CD4-positive, alpha-beta T cell treated with Interleukin-1 beta for 1 hour (primary cell): ENCODE data around the gene ZBTB9.

Experiments
- DNase-seq, 2 donors: peaks; one replicate each; pipeline ENCODE4 v3.0.0-alpha.2; 2020 to 2022

ZBTB9 gene

GRCh38 chr6:33433001-33433543 lies 21.3 kb upstream of the ZBTB9 start:
- DNase-seq: no peak

- no peak for DNase-seq
Measured at GRCh38 chr6:33433544-33434191, 20.7 kb upstream of the ZBTB9 start.

- DNase-seq: no peak
Measured at GRCh38 chr6:33434961-33435360, 19.4 kb upstream of the ZBTB9 start.

DNA sequence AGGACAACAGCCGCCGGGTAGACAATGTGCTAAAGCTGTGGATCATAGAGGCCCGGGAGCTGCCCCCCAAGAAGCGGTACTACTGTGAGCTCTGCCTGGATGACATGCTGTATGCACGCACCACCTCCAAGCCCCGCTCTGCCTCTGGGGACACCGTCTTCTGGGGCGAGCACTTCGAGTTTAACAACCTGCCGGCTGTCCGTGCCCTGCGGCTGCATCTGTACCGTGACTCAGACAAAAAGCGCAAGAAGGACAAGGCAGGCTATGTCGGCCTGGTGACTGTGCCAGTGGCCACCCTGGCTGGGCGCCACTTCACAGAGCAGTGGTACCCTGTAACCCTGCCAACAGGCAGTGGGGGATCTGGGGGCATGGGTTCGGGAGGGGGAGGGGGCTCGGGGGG lies 16.7 kb upstream of the ZBTB9 start:
- no peak for DNase-seq

DNA sequence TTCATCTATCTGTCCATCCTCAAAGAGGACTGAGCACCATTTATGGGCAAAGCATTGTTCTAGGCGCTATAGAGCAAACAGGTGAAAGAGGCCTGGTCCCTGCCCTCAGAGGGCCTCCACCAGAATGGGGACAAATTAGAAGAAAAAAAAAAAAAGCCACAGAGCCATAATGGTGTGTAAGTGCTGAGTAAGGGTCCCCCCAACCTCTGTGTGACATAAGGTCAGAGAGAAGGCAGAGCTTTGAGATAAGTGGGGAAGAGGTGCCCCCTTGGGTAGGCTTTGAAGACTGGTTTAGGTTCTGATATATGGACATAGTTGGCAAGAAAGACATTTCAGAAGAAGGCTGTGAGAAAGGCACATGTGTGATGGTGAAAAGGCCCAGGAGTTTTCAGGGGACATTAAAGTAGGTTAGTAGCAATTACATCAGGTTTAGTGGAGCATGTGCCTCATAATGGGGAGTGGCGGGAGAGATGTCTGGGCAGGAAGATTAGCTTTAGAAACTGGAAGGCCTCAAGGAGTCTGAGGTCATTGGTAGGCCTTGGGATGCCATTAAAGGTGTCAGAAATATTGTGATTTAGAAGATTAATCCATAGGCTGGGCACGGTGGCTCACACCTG lies 15.3 kb upstream of the ZBTB9 start:
- DNase-seq: no peak

DNA sequence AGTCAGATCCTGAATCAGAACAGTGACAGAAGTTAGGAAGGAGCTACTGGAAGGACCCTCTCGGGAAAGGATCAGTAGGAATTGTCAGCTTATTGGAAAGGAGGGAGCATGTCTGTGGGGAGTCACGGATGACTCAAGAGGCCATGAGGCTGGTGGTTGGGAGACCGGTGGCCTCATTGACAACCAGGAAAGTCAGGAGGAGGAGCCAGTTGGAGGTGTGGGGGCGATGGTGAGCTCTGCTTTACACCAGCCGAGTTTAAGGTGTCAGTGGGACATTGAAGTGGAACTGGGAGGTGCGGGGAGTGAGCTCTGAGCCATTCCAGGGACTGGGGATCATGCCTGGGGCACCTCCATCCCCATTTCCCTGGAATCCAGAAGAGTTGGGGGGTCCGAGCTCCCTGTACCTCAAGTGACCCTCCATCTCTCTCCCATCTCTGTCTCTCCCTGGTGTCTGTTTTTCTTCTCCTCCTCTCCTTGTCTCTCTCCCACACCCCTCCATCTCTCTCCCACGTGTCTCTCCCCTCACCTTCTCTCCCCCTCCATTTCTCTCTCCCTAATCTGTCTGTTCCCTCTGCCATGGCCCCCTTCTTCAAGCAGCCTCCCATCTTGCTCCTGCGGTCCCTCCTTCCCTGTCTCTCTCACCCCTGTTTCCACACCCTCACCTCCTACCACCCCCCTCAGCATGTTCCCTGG lies 14.3 kb upstream of the ZBTB9 start:
- no peak for DNase-seq

DNA sequence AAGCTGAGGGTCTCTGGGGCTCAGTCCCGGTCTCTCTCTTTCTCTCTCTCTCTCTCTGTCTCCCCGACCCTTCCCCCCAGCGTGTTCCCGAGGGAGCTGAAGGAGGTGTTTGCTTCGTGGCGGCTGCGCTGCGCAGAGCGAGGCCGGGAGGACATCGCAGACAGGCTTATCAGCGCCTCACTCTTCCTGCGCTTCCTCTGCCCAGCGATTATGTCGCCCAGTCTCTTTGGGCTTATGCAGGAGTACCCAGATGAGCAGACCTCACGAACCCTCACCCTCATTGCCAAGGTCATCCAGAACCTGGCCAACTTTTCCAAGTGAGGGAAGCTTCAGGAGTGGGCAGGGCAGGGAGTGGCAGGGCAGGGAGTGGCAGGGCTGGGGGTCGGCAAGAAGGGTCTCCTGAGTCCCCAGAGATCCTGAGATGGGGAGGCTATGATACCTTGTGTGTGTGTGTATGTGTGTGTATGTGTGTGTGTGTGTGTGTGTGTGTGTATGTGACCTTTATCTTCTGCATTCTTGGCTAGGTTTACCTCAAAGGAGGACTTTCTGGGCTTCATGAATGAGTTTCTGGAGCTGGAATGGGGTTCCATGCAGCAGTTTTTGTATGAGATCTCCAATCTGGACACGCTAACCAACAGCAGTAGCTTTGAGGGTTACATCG lies 13.6 kb upstream of the ZBTB9 start:
- no peak for DNase-seq

DNA sequence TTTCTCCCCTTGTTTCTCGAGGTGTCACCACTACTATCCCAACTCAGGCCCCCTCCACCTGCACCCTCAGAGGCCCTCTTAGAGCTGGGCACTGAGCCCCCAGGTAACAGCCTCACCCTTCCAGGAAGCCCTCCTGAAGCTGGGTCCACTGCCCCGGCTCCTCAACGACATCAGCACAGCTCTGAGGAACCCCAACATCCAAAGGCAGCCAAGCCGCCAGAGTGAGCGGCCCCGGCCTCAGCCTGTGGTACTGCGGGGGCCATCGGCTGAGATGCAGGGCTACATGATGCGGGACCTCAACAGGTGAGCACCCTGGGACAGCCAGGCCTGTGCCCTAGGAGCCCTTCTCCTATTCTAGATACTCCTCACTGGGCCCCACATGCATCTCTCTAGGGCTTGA lies 12.9 kb upstream of the ZBTB9 start:
- no peak for DNase-seq

DNA sequence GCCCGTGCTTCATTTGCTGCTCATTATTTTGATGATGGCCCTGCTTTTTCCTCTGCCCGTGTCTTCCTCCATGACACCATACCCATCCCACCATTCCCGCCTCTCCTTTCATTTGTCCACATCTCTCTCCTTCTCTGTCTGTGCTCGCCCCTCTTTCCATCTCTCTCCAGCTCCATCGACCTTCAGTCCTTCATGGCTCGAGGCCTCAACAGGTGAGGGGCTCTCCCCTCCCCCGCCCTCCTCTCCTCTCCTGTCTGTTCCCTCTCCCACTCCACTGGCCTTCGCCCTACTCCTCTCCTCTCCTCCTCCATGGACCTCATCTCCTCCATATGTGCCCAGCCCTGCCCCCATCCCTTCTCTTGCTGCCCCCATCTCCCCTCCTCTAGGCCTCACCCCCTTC lies 12.1 kb upstream of the ZBTB9 start:
- no peak for DNase-seq

GRCh38 chr6:33443025-33443424 lies 11.4 kb upstream of the ZBTB9 start:
- no peak for DNase-seq

DNA sequence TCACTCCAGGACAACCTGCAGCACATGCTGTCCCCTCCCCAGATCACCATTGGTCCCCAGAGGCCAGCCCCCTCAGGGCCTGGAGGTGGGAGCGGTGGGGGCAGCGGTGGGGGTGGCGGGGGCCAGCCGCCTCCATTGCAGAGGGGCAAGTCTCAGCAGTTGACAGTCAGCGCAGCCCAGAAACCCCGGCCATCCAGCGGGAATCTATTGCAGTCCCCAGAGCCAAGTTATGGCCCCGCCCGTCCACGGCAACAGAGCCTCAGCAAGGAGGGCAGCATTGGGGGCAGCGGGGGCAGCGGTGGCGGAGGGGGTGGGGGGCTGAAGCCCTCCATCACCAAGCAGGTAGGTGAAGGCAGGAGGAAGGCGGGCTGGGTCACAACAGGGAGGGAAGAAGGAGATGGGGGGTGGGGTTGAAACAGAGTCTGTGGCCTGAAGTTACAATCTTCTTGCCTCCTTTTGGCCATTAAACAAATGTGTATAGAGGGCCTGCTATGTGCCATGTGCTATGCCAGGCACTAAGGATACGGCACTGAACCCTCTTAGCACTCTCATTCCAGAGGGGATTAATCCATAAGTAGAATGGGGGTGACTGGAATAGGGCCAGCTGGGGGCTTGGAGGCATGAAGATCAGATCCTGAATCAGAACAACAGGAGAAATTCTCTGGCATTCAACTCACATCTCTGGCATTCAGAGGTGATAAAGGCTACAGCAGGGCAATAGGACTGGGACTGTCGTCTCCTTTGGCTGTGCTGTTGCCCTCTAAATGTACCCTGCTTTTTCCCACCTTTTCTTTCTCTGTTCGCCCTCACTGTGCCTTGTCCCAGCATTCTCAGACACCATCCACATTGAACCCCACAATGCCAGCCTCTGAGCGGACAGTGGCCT lies 10.5 kb upstream of the ZBTB9 start:
- DNase-seq: no peak

DNA sequence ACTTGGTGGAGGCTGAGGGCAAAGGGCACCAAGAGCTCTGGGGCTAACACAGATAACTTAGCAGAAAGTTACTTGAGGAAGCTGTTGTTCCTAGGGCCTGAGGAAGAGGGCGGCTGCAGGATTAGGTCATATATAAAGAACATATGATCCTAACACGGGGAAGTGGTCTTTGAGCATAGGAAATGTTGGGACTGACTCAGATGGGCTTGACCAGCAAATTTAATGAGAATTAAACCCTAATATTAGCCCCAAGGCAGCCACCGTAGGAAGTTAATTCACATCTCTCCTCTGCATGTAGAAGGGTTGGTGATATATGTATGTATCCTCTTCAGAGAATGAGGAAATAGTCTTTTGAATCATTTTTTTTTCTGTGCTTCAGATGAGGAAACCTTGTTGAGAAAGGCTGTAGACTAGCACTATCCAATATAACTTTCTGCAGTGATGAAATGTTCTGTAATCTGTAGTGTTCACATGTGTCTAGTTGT lies 9.2 kb upstream of the ZBTB9 start:
- no peak for DNase-seq

DNA sequence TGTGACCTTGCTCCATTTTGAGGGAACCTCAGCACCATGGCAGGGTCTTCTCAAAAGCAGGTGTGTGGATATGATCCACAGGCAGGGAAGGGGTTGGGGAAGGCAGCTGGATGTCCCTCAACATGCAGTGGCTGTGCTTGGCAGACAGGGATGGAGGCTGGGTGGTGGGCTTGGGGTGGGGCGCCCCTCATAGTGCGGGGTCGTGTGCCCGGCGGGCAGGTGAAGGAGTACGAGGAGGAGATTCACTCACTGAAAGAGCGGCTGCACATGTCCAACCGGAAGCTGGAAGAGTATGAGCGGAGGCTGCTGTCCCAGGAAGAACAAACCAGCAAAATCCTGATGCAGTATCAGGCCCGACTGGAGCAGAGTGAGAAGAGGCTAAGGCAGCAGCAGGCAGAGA lies 8.0 kb upstream of the ZBTB9 start:
- DNase-seq: no peak

GRCh38 chr6:33450434-33450833 lies 3.9 kb upstream of the ZBTB9 start:
- no peak for DNase-seq

- DNase-seq: no peak
Measured at GRCh38 chr6:33451606-33452005, 2.8 kb upstream of the ZBTB9 start.

- DNase-seq: no peak
Measured at GRCh38 chr6:33452496-33452895, 1.9 kb upstream of the ZBTB9 start.

GRCh38 chr6:33453393-33454008 lies 875 bp upstream of the ZBTB9 start:
- peak in 1 of 2 donors; percentile 12 for DNase-seq

DNA sequence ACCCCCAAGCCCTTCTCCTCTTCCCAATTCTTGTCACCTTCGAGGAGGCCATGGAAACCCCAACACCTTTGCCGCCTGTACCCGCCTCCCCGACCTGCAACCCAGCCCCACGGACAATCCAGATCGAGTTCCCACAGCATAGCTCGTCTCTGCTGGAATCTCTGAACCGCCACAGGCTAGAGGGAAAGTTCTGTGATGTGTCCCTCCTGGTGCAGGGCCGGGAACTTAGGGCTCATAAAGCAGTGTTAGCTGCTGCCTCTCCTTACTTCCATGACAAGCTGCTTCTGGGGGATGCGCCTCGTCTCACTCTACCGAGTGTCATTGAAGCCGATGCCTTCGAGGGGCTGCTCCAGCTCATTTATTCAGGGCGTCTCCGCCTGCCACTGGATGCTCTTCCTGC lies 675 bp downstream of the ZBTB9 start:
- no peak for DNase-seq

DNA sequence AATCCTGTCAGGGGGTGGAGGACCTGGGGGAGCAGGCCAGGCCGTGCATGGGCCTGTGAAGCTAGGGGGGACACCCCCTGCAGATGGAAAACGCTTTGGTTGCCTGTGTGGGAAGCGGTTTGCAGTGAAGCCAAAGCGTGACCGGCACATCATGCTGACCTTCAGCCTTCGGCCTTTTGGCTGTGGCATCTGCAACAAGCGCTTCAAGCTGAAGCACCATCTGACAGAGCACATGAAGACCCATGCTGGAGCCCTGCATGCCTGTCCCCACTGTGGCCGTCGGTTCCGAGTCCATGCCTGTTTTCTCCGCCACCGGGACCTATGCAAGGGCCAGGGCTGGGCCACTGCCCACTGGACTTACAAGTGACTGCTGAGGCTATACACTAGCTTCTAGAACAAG lies 1.8 kb downstream of the ZBTB9 start:
- no peak for DNase-seq

- no peak for DNase-seq
Measured at GRCh38 chr6:33458676-33459075, 4.3 kb downstream of the ZBTB9 start.

DNA sequence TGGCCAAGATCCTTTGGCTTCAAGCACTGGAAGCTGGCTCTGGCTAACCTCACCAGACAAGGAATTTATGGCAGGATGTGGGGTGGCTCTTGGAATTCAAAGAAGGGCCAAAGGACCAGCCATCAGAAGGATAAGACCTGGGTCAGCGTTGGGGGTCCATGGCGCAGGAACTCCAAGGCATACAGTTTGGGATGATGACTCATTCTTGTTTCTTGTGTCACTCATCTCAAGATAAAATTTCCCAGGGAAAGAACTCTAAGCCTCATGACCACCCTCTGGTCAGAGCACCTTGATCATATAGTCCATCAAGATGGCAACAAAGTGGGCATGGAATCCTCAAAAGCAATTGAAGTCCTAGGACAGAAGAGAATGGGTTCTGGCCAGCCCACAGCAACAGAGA lies 4.8 kb downstream of the ZBTB9 start:
- no peak for DNase-seq
